ENCODE data around the gene RHOBTB1.

Gene RHOBTB1

DNA sequence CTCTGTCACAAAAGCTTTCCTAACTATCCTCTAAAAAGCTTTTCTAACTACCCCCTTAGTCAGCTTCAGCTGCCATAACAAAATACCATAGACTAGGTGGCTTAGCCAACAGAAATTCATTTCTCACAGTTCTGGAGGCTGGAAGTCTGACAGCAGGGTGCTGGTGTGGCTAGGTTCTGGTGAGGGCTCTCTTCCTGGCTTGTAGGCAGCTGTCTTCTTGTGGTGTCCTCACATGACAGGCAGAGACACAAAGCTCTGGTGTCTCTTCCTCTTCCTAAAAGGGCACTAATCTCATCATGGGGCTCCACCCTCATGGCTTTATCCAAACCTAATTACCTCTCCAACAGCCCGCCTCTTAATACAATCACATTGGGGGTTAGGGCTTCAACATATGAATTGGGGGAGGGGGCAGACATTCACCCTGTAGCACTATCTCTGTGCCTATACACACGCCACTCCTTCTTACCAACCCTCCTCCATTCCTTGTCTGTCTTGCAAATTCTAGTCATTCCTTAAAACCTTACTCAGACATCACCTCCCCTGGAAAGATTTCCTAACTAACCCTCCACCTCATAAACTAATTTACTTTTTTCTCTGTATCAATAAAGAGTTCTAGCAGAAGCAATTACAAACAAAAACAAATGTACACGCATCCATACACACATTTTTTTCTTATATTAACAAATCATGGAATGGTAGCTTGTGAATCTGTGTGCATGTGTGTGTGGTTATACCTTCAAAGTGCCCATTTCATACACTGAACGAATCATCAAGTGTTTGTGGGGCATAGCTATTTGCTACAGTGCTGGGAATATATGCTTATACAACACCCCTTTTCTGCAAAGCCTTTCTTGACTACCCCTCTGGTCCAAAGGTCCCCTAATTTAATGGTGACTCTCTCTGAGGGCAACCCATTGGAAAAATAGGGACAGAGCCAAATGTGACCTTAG is 26.4 kb downstream of the RHOBTB1 start:
- TF ChIP-seq, protein P1, sequence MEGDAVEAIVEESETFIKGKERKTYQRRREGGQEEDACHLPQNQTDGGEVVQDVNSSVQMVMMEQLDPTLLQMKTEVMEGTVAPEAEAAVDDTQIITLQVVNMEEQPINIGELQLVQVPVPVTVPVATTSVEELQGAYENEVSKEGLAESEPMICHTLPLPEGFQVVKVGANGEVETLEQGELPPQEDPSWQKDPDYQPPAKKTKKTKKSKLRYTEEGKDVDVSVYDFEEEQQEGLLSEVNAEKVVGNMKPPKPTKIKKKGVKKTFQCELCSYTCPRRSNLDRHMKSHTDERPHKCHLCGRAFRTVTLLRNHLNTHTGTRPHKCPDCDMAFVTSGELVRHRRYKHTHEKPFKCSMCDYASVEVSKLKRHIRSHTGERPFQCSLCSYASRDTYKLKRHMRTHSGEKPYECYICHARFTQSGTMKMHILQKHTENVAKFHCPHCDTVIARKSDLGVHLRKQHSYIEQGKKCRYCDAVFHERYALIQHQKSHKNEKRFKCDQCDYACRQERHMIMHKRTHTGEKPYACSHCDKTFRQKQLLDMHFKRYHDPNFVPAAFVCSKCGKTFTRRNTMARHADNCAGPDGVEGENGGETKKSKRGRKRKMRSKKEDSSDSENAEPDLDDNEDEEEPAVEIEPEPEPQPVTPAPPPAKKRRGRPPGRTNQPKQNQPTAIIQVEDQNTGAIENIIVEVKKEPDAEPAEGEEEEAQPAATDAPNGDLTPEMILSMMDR (IDR thresholded peaks at IDR 0.05; ENCODE audit: low read depth, low read length), result no peak
- H3K4me3 ChIP-seq (replicated peaks in 1 of 2; ENCODE audit: low read depth in 2 of 2, low read length in 2 of 2), result no peak overlapping the region
- DNase-seq (ENCODE audit: low read depth in 2 of 2), result peak in 1 of 2 donors; percentile 50

DNA sequence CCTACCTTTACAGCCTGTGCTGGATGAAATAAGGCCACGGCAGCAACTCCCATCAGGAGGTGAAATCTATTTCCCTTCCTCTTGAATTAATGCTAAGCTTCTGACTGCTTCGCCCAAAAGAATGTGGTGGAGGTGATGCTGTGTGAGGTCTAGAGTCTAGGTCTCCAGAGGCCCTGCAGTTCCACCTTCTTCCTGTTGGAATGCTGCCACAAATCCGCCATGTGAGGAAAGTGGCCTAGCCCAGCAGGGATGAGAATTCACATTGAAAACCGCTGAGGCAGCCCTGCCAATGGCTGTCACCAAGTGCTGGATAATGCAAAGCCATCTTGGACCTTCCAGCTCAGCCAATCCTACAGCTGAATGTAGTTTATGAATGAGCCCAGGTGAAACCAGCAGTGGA is 28.0 kb downstream of the RHOBTB1 start:
- TF ChIP-seq, protein P1 (IDR thresholded peaks at IDR 0.05; ENCODE audit: low read depth, low read length), result peak; percentile 41
- no peak overlapping the region for H3K4me3 ChIP-seq (replicated peaks in 1 of 2; ENCODE audit: low read depth in 2 of 2, low read length in 2 of 2)
- DNase-seq (ENCODE audit: low read depth in 2 of 2), result peak in 1 of 2 donors; percentile 27

DNA sequence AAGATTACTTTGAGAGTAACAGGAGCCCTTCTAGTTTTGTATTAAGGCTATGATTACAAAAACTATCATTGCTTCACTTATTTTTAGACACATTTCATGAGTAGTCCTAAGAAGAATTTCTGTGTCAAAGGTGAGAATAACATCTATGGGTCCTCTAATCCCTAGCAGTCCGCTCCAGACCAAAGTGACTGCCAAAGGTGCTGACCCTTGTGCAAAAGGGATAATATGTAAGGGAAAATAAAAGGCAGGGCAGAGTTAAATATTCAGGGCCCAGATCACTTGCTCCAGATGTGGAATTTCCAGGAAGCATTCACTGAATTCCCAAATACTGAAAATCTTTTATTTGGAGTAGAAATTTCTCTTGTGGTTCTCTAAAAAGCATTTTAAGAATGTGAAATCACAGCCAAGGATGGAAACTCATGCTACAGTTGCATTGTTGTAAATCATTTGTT is 29.3 kb downstream of the RHOBTB1 start:
- TF ChIP-seq, protein P1 (IDR thresholded peaks at IDR 0.05; ENCODE audit: low read depth, low read length), result no peak
- no peak overlapping the region for H3K4me3 ChIP-seq (replicated peaks in 1 of 2; ENCODE audit: low read depth in 2 of 2, low read length in 2 of 2)
- DNase-seq (ENCODE audit: low read depth in 2 of 2), result peak; percentile 83 to 95

DNA sequence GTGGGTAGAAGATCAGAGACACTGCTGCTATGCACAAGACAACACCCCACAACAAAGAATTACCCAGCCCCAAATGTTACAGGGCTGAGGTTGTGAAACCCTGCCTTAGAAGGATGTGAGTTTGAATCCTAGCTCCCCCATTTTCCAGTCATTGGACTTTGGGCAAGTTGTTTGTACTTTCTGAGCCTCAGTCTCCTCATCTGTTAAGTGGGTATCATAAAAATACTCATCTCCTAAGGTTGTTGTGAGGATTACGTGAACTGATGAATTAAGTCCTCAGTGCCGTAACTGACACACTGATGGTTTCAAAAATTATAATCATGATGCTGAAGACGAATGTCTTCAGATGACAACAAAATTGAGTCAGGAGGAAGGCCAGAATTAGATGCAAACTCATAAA is 30.3 kb downstream of the RHOBTB1 start:
- TF ChIP-seq, protein P1 (IDR thresholded peaks at IDR 0.05; ENCODE audit: low read depth, low read length), result no peak
- no peak for DNase-seq (ENCODE audit: low read depth in 2 of 2)
- no peak overlapping the region for H3K4me3 ChIP-seq (replicated peaks in 1 of 2; ENCODE audit: low read depth in 2 of 2, low read length in 2 of 2)

DNA sequence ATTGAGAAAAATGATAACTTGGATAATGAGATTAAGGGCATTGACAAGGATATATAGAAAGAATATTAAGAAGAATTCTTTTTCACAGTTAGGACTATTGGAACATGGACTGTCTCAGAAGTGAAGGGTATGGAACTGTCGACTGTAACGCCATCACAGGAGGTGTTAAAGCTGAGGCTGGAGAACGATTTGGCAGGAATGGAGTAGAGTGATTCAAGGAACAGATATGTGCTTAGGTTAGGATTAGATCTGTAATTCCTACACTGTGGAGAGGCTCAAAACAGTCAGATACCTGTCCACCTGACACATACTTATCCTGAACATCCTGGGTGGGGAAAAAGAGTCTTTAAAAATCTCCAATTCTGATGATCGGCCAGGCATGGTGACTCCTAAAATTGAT is 30.9 kb downstream of the RHOBTB1 start:
- no peak for DNase-seq (ENCODE audit: low read depth in 2 of 2)
- TF ChIP-seq, protein P1 (IDR thresholded peaks at IDR 0.05; ENCODE audit: low read depth, low read length), result no peak
- no peak overlapping the region for H3K4me3 ChIP-seq (replicated peaks in 1 of 2; ENCODE audit: low read depth in 2 of 2, low read length in 2 of 2)

DNA sequence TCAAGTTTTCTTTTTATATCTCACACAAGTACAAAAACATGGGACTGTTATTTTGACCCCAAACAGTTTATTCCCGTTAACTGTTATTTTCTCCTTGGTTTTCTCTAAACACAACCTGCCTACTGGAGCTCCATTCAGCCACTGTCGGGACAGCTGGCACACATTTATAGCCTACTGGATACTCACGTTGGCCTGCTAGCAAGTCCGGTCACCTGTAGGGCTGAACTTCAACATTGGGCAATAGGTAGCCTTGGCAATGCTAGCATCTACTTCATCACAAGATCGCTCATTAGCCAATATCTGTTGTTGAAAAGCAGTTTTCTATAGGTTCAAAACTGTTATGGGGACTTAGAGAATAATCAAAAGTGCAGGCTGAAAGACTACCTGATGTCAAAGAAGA is 32.3 kb downstream of the RHOBTB1 start:
- TF ChIP-seq, protein P1 (IDR thresholded peaks at IDR 0.05; ENCODE audit: low read depth, low read length), result no peak
- DNase-seq (ENCODE audit: low read depth in 2 of 2), result no peak
- H3K4me3 ChIP-seq (replicated peaks in 1 of 2; ENCODE audit: low read depth in 2 of 2, low read length in 2 of 2), result no peak overlapping the region
